Iris pigment epithelial cell (primary cell): ENCODE measurements around the gene PGM2.
A peak's percentile ranks its signal among the peaks of the same experiment; 100 is the strongest.

Experiments
- DNase-seq: peaks from one replicate; pipeline ENCODE4 v3.0.0-alpha.2; 2011; ENCODE audit warnings: low read depth

Gene PGM2

GRCh38 chr4:37902738-37903693, 76.5 kb downstream of the PGM2 start:
- no peak for DNase-seq

- no peak for DNase-seq
Observed at GRCh38 chr4:37903901-37904300, 77.4 kb downstream of the PGM2 start.

- no peak for DNase-seq
Observed at GRCh38 chr4:37904824-37905223, 78.3 kb downstream of the PGM2 start.

- no peak for DNase-seq
Observed at GRCh38 chr4:37905533-37906169, 79.2 kb downstream of the PGM2 start.

- peak; percentile 71 for DNase-seq
Observed at GRCh38 chr4:37908488-37909331, 82.2 kb downstream of the PGM2 start.

GRCh38 chr4:37909332-37910090, 83.0 kb downstream of the PGM2 start:
- DNase-seq: no peak

GRCh38 chr4:37910091-37910486, 83.6 kb downstream of the PGM2 start:
- no peak for DNase-seq
